Motor neuron (in vitro differentiated cells): ENCODE data around the gene GRK5. TPM values are rescaled to one million over a fixed set of nuclear protein-coding genes. Genes with fewer than 3 reads are reported as not detected.
"Not testable (repeated sequence)": the region's sequence is repeated elsewhere in the genome, so short reads cannot be mapped to it uniquely, and the experiment has no call there.

Source experiments
- ATAC-seq, 8 experiments: fragments of 200-7000 bp; cut with Tn5 transposase; replicated peaks in 6 of 8; 2 replicates each; pipeline ENCODE4 v1.8.0; 2021; ENCODE audit warnings: mild to moderate bottlenecking in 8 of 8, moderate library complexity in 8 of 8
- H3K27ac ChIP-seq, 2 donors: fragments of 250-450 bp; sonication (Bioruptor Pico); 2 replicates each; pipeline ENCODE4 v1.9.0; 2021; ENCODE audit warnings: antibody characterized with exemption in 2 of 2, mild to moderate bottlenecking in 2 of 2, moderate library complexity in 1 of 2
- H3K4me1 ChIP-seq, 2 donors: fragments of 250-450 bp; sonication (Bioruptor Pico); replicated peaks in 1 of 2; 2 replicates each; pipeline ENCODE4 v1.6.1; 2021; ENCODE audit warnings: antibody characterized with exemption in 2 of 2, mild to moderate bottlenecking in 2 of 2, moderate library complexity in 1 of 2
- H3K4me3 ChIP-seq, 5 donors: fragments of 250-450 bp; sonication (Bioruptor Pico); 2 replicates each; pipeline ENCODE4 v1.9.0; 2021; ENCODE audit warnings: antibody characterized with exemption in 5 of 5, mild to moderate bottlenecking in 5 of 5, moderate library complexity in 4 of 5
- WGBS, 10 experiments: fragments of 450-650 bp; shearing (Covaris generic); methylation state at CpG; one replicate each; pipeline ENCODE4 v1.0.0; 2022; 5-methylcytosine and 5-hydroxymethylcytosine counted together
- in situ Hi-C, 9 experiments: fragments of 400-800 bp; cut with MboI; loops; one replicate each; pipeline ENCODE4 v1.15.0; 2021; ENCODE audit warnings: low sequenced_read_pairs in 9 of 9, low pct_unique_long_range_greater_than_20kb in 2 of 9; ENCODE audit not compliant: unreplicated experiment in 9 of 9
- total RNA-seq, 8 experiments: library from RNA; unstranded; fragments of 300-600 nt; gene quantifications; 2 replicates each; pipeline versions ENCODE4 v1.2.3 to v1.2.4, GENCODE V29; 2022

Gene GRK5
- total RNA-seq, 8 experiments from 2014 or later: 4.0 to 27.2 (median 11.1) TPM

- peak in 1 of 8 experiments; percentile 6 for ATAC-seq
- WGBS, 10 experiments: 36 to 100% (median 87%) methylated on average over 1 to 4 of the region's 4 CpGs; no CpG with 5 or more reads in 2 of the 10 experiments
- H3K27ac ChIP-seq: no peak overlapping the region
- in situ Hi-C loops: no loop called here
- H3K4me1 ChIP-seq: peaks cover 20 to 39% of the 10 kb centered on the region in 2 donors
- no peak overlapping the region for H3K4me3 ChIP-seq
These were observed 50.6 kb downstream of the GRK5 start for GRCh38 chr10:119257899-119258419.

GRCh38 chr10:119259345-119259744 lies 52.0 kb downstream of the GRK5 start:
- WGBS, 10 experiments: 100% methylated on average over 1 to 3 of the region's 3 CpGs; no CpG with 5 or more reads in 8 of the 10 experiments
- no peak overlapping the region for H3K27ac ChIP-seq
- no peak for ATAC-seq
- H3K4me1 ChIP-seq: peaks cover 8 to 25% of the 10 kb centered on the region in 2 donors
- in situ Hi-C loops: no loop called here
- H3K4me3 ChIP-seq: no peak overlapping the region

GRCh38 chr10:119261016-119261415 lies 53.6 kb downstream of the GRK5 start:
- peaks cover 8 to 17% of the 10 kb centered on the region in 2 donors for H3K4me1 ChIP-seq
- no CpG with 5 or more reads among the region's 34 CpGs for WGBS, 10 experiments
- ATAC-seq, H3K4me3 ChIP-seq, in situ Hi-C loops, H3K27ac ChIP-seq: not testable (repeated sequence)

- 10 to 100% (median 61%) methylated on average over 1 to 4 of the region's 4 CpGs; no CpG with 5 or more reads in 2 of the 10 experiments for WGBS, 10 experiments
- peaks cover 0 to 8% of the 10 kb centered on the region in 2 donors for H3K4me1 ChIP-seq
- no peak overlapping the region for H3K4me3 ChIP-seq
- in situ Hi-C loops: no loop called here
- peak in 3 of 8 experiments; percentile 74 to 96 (median 89) for ATAC-seq
- no peak overlapping the region for H3K27ac ChIP-seq
These were observed 56.7 kb downstream of the GRK5 start for GRCh38 chr10:119263951-119264617.

GRCh38 chr10:119265691-119266090 lies 58.3 kb downstream of the GRK5 start:
- WGBS, 10 experiments: 90 to 96% methylated on average over 2 to 4 of the region's 6 CpGs; no CpG with 5 or more reads in 8 of the 10 experiments
- Histone ChIP-seq H3K4me3 (no peak overlapping the region), H3K27ac (no peak overlapping the region), H3K4me1 (peaks cover 0 to 10% of the 10 kb centered on the region in 2 donors)
- ATAC-seq: no peak
- in situ Hi-C loops: no loop called here

- 93 to 100% methylated on average over 1 to 4 of the region's 10 CpGs; no CpG with 5 or more reads in 8 of the 10 experiments for WGBS, 10 experiments
- H3K27ac ChIP-seq: no peak overlapping the region
- H3K4me1 ChIP-seq: peaks cover 0 to 11% of the 10 kb centered on the region in 2 donors
- in situ Hi-C loops: no loop called here
- ATAC-seq: no peak
- H3K4me3 ChIP-seq: no peak overlapping the region
These were observed 60.0 kb downstream of the GRK5 start for GRCh38 chr10:119267384-119267783.

- H3K27ac ChIP-seq: no peak overlapping the region
- WGBS, 10 experiments: 89 to 100% (median 96%) methylated on average over 1 to 7 of the region's 7 CpGs; no CpG with 5 or more reads in 1 of the 10 experiments
- no peak overlapping the region for H3K4me3 ChIP-seq
- in situ Hi-C loops: no loop called here
- ATAC-seq: no peak
- H3K4me1 ChIP-seq: peaks cover 0 to 11% of the 10 kb centered on the region in 2 donors
These were observed 61.1 kb downstream of the GRK5 start for GRCh38 chr10:119268428-119268827.

GRCh38 chr10:119268871-119269506 lies 61.6 kb downstream of the GRK5 start:
- WGBS, 10 experiments: 78 to 100% (median 87%) methylated on average over 1 to 7 of the region's 11 CpGs; no CpG with 5 or more reads in 4 of the 10 experiments
- peak in 1 of 8 experiments; percentile 12 for ATAC-seq
- peak overlapping the region in 1 of 2 donors; percentile 31 for H3K27ac ChIP-seq
- in situ Hi-C loops: no loop called here
- peaks cover 0 to 11% of the 10 kb centered on the region in 2 donors for H3K4me1 ChIP-seq
- no peak overlapping the region for H3K4me3 ChIP-seq

GRCh38 chr10:119269737-119270136 lies 62.4 kb downstream of the GRK5 start:
- WGBS, 10 experiments: 80 to 100% (median 100%) methylated on average over 1 to 2 of the region's 3 CpGs; no CpG with 5 or more reads in 5 of the 10 experiments
- H3K4me3 ChIP-seq: no peak overlapping the region
- H3K4me1 ChIP-seq: peaks cover 0 to 11% of the 10 kb centered on the region in 2 donors
- no peak for ATAC-seq
- no peak overlapping the region for H3K27ac ChIP-seq
- in situ Hi-C loops: no loop called here

- H3K4me3 ChIP-seq: no peak overlapping the region
- 54 to 100% (median 86%) methylated on average over 1 to 15 of the region's 18 CpGs; no CpG with 5 or more reads in 1 of the 10 experiments for WGBS, 10 experiments
- H3K27ac ChIP-seq: no peak overlapping the region
- in situ Hi-C loops: no loop called here
- ATAC-seq: peak in 5 of 8 experiments; percentile 16 to 68 (median 40)
- H3K4me1 ChIP-seq: peaks cover 0 to 15% of the 10 kb centered on the region in 2 donors
These were observed 63.5 kb downstream of the GRK5 start for GRCh38 chr10:119270762-119271366.

GRCh38 chr10:119272338-119272734 lies 65.0 kb downstream of the GRK5 start:
- H3K4me1 ChIP-seq: peaks cover 0 to 15% of the 10 kb centered on the region in 2 donors
- H3K27ac ChIP-seq, in situ Hi-C loops, ATAC-seq, H3K4me3 ChIP-seq: not testable (repeated sequence)
- 83 to 100% (median 89%) methylated on average over 1 to 5 of the region's 7 CpGs; no CpG with 5 or more reads in 1 of the 10 experiments for WGBS, 10 experiments

GRCh38 chr10:119272736-119273135 lies 65.4 kb downstream of the GRK5 start:
- in situ Hi-C loops: no loop called here
- Histone ChIP-seq H3K4me3 (no peak overlapping the region), H3K27ac (no peak overlapping the region), H3K4me1 (peaks cover 0 to 15% of the 10 kb centered on the region in 2 donors)
- ATAC-seq: no peak
- WGBS, 10 experiments: 40 to 100% (median 86%) methylated on average over 1 to 8 of the region's 9 CpGs; no CpG with 5 or more reads in 4 of the 10 experiments

GRCh38 chr10:119273413-119273812 lies 66.0 kb downstream of the GRK5 start:
- H3K4me3 ChIP-seq: no peak overlapping the region
- WGBS, 10 experiments: 80 to 100% (median 91%) methylated on average over 1 to 6 of the region's 8 CpGs; no CpG with 5 or more reads in 2 of the 10 experiments
- peaks cover 0 to 15% of the 10 kb centered on the region in 2 donors for H3K4me1 ChIP-seq
- no peak overlapping the region for H3K27ac ChIP-seq
- no peak for ATAC-seq
- in situ Hi-C loops: no loop called here
